Occipital lobe (tissue), 1 donor: ENCODE results near the gene RPA4. TPM values are rescaled to one million over a fixed set of nuclear protein-coding genes. Genes with fewer than 3 reads are reported as not detected.

Experiments used
- total RNA-seq: library from RNA; depleted of rRNA; stranded (reverse); fragments of >200 nt; gene quantifications from one replicate; pipeline ENCODE4 v1.2.3, GENCODE V29; 2014

Gene RPA4
- total RNA-seq, 1 donor from 2014 or later = 2.0 TPM

Other genes with a start within 250 kb of the RPA4 start
- gene DIAPH2, start 199.1 kb upstream of the RPA4 start, total RNA-seq = 18.2 TPM